HG03139 (cell line): ENCODE measurements around the gene SRA1.

Experiments used
- ATAC-seq: cut with Tn5 transposase; IDR thresholded peaks from one replicate; pipeline ENCODE4 v1.9.1; 2021; ENCODE audit not compliant: unreplicated experiment

SRA1 gene

GRCh38 chr5:140571105-140571504 lies 13.8 kb upstream of the SRA1 start:
- no peak for ATAC-seq

DNA sequence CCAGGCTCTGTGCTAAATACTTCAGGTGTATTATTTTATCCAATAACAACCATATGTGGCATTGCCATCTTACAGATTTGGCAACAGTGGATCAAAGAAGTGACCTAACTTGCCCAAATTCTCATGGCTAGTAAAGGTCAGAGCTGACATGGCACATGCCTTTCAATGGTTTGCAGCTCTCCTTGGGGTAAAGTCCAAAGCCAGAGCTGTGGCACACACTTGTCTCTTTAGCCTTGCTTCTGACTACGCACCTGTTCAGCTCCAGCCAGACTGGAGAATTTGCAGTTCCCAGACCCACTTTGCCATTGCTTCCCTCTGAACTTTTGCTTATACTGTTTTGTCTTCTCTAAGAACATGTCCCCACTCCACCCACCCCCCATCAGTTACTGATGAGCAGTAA lies 13.2 kb upstream of the SRA1 start:
- ATAC-seq = no peak

DNA sequence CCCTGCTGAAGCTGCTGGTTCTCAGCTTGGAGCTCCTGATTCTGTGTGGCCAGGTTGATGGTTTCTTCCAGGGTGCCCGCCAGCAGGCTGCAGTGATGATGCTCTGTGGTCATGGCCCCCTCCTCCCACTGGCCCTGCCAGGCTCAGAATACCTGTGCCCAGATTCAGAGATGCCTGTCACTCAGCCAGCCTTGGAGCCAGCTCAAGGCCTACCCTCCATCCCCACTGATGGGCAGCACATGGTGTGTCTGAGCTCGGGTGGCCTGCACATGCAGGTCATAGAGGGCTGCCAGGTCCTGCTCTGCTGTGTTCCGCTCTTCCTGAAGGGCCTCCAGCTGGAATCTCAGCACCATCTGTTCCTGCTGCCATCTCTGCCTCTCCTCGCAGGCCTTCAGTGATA lies 12.8 kb upstream of the SRA1 start:
- ATAC-seq = no peak

DNA sequence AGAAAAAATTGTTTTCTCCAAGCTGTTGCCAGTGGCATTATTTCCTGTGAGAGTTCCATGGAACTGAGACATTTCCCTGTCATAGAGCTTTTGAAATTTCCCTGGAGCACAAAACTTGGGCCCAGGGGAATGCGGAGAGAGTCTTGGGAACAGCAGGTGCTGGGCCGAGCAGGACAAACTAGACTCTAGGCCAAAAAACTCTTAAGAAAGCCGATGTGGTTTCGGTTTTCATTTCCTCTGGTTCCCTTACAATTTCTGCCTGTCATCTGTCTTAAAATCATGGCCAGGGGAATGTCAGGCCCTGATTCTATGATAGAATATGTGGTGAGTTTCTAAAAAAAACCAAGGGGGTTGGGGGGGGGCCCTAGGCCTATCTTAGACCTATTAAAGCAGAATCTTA lies 11.9 kb upstream of the SRA1 start:
- no peak for ATAC-seq

- no peak for ATAC-seq
These were observed 11.3 kb upstream of the SRA1 start for GRCh38 chr5:140568443-140569063.

GRCh38 chr5:140567871-140568270 lies 10.6 kb upstream of the SRA1 start:
- ATAC-seq = no peak

DNA sequence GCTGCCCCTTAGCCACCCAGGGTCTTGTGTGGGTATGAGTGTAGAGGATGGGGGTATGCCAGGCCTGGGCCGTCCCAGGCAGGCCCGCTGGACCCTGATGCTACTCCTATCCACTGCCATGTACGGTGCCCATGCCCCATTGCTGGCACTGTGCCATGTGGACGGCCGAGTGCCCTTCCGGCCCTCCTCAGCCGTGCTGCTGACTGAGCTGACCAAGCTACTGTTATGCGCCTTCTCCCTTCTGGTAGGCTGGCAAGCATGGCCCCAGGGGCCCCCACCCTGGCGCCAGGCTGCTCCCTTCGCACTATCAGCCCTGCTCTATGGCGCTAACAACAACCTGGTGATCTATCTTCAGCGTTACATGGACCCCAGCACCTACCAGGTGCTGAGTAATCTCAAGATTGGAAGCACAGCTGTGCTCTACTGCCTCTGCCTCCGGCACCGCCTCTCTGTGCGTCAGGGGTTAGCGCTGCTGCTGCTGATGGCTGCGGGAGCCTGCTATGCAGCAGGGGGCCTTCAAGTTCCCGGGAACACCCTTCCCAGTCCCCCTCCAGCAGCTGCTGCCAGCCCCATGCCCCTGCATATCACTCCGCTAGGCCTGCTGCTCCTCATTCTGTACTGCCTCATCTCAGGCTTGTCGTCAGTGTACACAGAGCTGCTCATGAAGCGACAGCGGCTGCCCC lies 10.0 kb upstream of the SRA1 start:
- no peak for ATAC-seq

GRCh38 chr5:140566665-140567064 lies 9.4 kb upstream of the SRA1 start:
- no peak for ATAC-seq

DNA sequence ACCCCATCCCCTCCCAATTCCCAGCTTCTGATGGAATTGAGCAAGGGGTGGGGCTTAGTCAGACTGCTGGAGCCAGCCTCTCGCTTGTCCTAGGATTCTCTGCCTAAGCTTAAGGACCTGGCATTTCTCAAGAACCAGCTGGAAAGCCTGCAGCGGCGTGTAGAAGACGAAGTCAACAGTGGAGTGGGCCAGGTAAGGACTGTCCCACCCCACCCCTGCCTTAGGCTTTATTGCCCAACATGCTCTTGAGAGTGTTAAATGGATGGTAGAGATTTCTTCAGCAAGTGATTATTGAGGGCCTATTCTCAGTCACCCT lies 8.5 kb upstream of the SRA1 start:
- no peak for ATAC-seq

GRCh38 chr5:140565024-140565779 lies 7.9 kb upstream of the SRA1 start:
- no peak for ATAC-seq

- peak; percentile 77 for ATAC-seq
These were observed 7.1 kb upstream of the SRA1 start, which contains the start of the genes APBB3 and SLC35A4 for GRCh38 chr5:140564196-140565023. Gene APBB3, minus strand, starts transcription at chr5:140564598. Its CDS starts 353 bp downstream, at chr5:140564245. Gene SLC35A4, plus strand, starts transcription at chr5:140564828. Its CDS starts 2,342 bp downstream, at chr5:140567170.

- ATAC-seq = no peak
These were observed 6.3 kb upstream of the SRA1 start for GRCh38 chr5:140563596-140563995.

GRCh38 chr5:140561753-140562523 lies 4.7 kb upstream of the SRA1 start:
- ATAC-seq = no peak

GRCh38 chr5:140560227-140560626 lies 3.0 kb upstream of the SRA1 start:
- ATAC-seq = no peak

DNA sequence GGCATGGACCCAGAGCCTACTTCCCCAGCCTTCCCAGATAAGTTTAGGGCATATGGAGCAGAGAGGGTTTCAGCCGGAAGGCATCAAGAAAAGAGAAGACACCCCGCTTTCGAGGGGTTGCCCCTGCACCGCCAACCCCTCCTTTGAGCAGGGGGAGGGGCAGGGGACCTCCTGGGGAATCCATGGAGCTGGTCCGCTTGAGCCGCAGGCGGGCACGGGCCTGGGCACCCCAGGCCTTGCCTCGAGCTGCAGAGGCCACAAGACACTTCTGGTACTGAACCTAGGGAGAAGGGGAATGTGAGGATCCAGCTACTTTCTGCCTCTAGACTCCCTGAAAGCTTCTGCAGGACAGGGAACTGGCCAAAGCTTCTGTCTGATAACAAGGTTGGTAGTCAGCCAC lies 1.3 kb upstream of the SRA1 start:
- ATAC-seq = no peak

DNA sequence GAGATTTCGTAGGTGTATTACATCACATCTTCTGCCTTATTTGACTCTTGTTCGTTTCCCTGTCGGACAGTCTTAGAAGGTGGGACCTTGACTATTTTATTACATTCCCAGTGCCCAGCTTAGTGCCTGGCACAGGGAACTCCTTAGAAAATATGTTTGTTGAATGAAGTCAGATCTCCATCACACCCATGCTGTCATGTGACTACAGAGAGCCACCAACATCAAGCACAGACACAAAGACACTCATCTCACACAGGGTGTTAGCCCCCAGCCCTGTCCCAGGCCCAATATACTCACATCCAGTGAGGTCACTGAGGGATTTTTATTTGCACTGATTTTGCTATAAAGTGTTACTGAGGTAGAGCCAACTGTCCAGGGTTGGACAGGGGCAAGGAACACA lies 692 bp upstream of the SRA1 start:
- no peak for ATAC-seq

DNA sequence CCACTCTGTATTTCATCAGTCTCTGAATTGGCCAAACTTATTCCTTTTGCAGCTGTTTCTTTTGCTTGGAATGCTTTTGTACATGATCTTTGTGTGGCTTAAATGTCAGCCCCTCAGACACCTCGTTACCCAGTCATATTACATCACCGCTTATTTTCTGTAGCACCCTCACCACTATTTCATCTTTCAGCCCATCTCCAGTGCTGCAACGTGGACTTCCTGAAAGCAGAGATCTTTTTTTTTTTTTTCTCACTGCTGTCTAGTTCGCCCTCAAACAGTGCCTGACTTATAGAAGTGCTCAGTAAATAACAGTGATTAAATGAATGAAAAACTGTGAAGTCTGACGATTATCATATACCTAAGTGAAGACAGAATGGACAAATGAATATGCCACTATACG lies 835 bp downstream of the SRA1 start:
- ATAC-seq = no peak

DNA sequence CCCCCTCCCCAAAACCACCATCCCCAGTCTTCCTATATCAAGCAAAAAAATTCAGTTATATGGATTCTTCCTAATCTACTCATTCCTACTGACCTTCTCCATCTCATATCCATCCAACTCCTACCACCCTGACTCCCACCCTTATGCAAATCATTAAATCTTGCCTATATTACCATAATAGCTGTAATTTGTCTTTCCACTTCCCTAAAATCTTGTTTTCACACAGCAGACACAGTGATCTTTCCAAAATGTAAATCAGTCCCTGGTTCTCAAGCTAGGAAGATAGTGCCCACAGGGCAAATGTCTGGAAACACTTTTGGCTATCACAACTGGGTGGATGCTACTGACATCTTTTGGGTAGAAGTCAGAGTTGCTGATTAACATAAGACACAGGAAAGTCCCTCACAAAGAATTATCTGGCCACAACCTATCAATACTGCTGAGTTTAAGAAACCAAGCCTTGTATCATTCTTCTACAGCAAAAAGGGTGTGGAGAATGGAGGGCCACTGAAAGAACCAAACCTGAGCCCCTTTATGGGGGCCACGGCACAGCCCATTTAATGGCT lies 1.4 kb downstream of the SRA1 start:
- ATAC-seq = no peak

DNA sequence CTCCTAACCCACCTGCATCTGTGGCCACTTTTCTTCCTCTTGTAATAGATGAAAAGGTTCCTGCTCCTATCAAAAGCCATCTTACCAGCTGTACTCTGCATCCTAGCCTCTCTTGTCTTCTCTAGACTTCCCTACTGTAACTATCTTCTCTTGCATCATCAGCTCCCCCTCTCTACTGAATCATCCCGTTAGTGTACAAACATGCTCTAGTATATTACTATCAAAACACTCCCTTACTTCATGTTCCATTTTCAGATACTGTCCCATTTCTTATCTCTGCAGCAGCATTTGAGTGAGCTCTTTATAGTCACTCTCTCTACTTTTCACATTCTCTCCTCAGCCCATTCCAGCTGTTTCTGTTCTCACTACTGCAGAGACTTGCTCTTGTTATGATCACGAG lies 2.8 kb downstream of the SRA1 start:
- no peak for ATAC-seq

- ATAC-seq = no peak
These were observed 3.6 kb downstream of the SRA1 start for GRCh38 chr5:140553657-140554056.
